IMR-90 (cell line): Measurements from ENCODE around the gene MEST. TPM values are rescaled to one million over a fixed set of nuclear protein-coding genes. Genes with fewer than 3 reads are reported as not detected.

Experiments
- ATAC-seq: fragments of 200-7000 bp; cut with Tn5 transposase; 2 replicates; pipeline ENCODE4 v1.9.1; 2020; ENCODE audit warnings: low read depth, mild to moderate bottlenecking, moderate library complexity
- BruUV-seq: library from RNA; stranded (reverse); fragments of 400-500 nt; replicated peaks from 2 replicates; lab custom pipeline; 2021; lab: Mats Ljungman, UMichigan
- CTCF ChIA-PET: fragments of 300-600 bp; formaldehyde crosslinking; extraction: SDS; loops from one replicate; lab custom pipeline; 2021; ENCODE audit warnings: antibody characterized with exemption; lab: Yijun Ruan, JAX
- POLR2A ChIA-PET: fragments of 300-600 bp; sonication (Branson Sonifier 250); formaldehyde crosslinking; loops from one replicate; lab custom pipeline; 2022; ENCODE audit warnings: antibody characterized with exemption; ENCODE audit not compliant: unreplicated experiment; lab: Charles Lee
- DNase-seq: peaks from one replicate; pipeline ENCODE4 v3.0.0; 2013
- H2AFZ ChIP-seq: replicated peaks from 2 replicates; pipeline ENCODE3; 2013; ENCODE audit warnings: low read length, mild to moderate bottlenecking; ENCODE audit not compliant: poor library complexity
- H2AK5ac ChIP-seq: 2 replicates; pipeline ENCODE4 v1.6.1; 2013; ENCODE audit warnings: low read depth, low read length, inconsistent platforms
- H2AK9ac ChIP-seq: replicated peaks from 2 replicates; pipeline ENCODE3; 2013; ENCODE audit warnings: mild to moderate bottlenecking, low read depth, low read length, moderate library complexity; ENCODE audit not compliant: poor library complexity
- H2BK120ac ChIP-seq: 2 replicates; pipeline ENCODE4 v1.6.1; 2013; ENCODE audit warnings: low read depth, low read length, inconsistent platforms
- H2BK15ac ChIP-seq: 3 replicates; pipeline ENCODE4 v1.6.1; 2013; ENCODE audit warnings: low read depth, low read length, inconsistent platforms
- H2BK20ac ChIP-seq: 2 replicates; pipeline ENCODE4 v1.6.1; 2013; ENCODE audit warnings: low read depth, mild to moderate bottlenecking, inconsistent platforms, low read length, moderate library complexity
- H2BK5ac ChIP-seq: 2 replicates; pipeline ENCODE4 v1.6.1; 2013; ENCODE audit warnings: mild to moderate bottlenecking, low read depth, low read length, inconsistent platforms; ENCODE audit not compliant: poor library complexity, severe bottlenecking
- H3K14ac ChIP-seq: replicated peaks from 2 replicates; pipeline ENCODE4 v1.6.1; 2013; ENCODE audit warnings: low read depth, low read length, inconsistent platforms
- H3K18ac ChIP-seq: 2 replicates; pipeline ENCODE4 v1.6.1; 2013; ENCODE audit warnings: low read depth, low read length, control low read depth
- H3K23ac ChIP-seq: 2 replicates; pipeline ENCODE4 v1.6.1; 2013; ENCODE audit warnings: low read depth, low read length, inconsistent platforms
- H3K27ac ChIP-seq: 2 replicates; pipeline ENCODE4 v1.5.1; 2013; ENCODE audit warnings: mild to moderate bottlenecking, control low read depth, low read length; ENCODE audit not compliant: insufficient read depth
- H3K27me3 ChIP-seq: 2 replicates; pipeline ENCODE4 v1.6.1; 2013; ENCODE audit warnings: low read length; ENCODE audit not compliant: control insufficient read depth, insufficient read depth
- H3K36me3 ChIP-seq: 2 replicates; pipeline ENCODE4 v1.6.1; 2013; ENCODE audit warnings: low read length, mixed read lengths; ENCODE audit not compliant: control insufficient read depth, insufficient read depth
- H3K4ac ChIP-seq: 2 replicates; pipeline ENCODE4 v1.6.1; 2013; ENCODE audit warnings: low read depth, low read length, inconsistent platforms
- H3K4me1 ChIP-seq: 2 replicates; pipeline ENCODE4 v1.6.1; 2013; ENCODE audit warnings: low read length, mixed read lengths; ENCODE audit not compliant: control insufficient read depth, insufficient read depth
- H3K4me2 ChIP-seq: 2 replicates; pipeline ENCODE4 v1.6.1; 2013; ENCODE audit warnings: low read depth, mild to moderate bottlenecking, control low read depth, low read length, moderate library complexity
- H3K4me3 ChIP-seq: 2 replicates; pipeline ENCODE4 v1.5.1; 2013; ENCODE audit warnings: low read depth, mild to moderate bottlenecking, control low read depth, low read length, moderate library complexity; ENCODE audit not compliant: insufficient read depth
- H3K56ac ChIP-seq: 2 replicates; pipeline ENCODE4 v1.6.1; 2013; ENCODE audit warnings: low read length, inconsistent platforms; ENCODE audit not compliant: insufficient read depth; ENCODE audit errors: extremely low read depth
- H3K79me1 ChIP-seq, 2 experiments: 2 replicates each; pipeline ENCODE4 v1.6.1; 2013; ENCODE audit warnings: low read length in 2 of 2, inconsistent platforms in 1 of 2, low read depth in 1 of 2
- H3K9ac ChIP-seq: 2 replicates; pipeline ENCODE4 v1.6.1; 2013; ENCODE audit warnings: low read depth, low read length, control low read depth
- H3K9me1 ChIP-seq: 2 replicates; pipeline ENCODE4 v1.6.1; 2013; ENCODE audit warnings: low read length, inconsistent platforms; ENCODE audit not compliant: insufficient read depth
- H3K9me3 ChIP-seq: 2 replicates; pipeline ENCODE4 v1.6.1; 2013; ENCODE audit warnings: low read length; ENCODE audit not compliant: control insufficient read depth, insufficient read depth
- H4K20me1 ChIP-seq: 2 replicates; pipeline ENCODE4 v1.6.1; 2013; ENCODE audit warnings: low read length, inconsistent platforms; ENCODE audit not compliant: insufficient read depth
- H4K5ac ChIP-seq: 2 replicates; pipeline ENCODE4 v1.6.1; 2013; ENCODE audit warnings: mild to moderate bottlenecking, low read depth, low read length, control low read depth
- H4K8ac ChIP-seq, 2 experiments: 2 replicates each; pipeline ENCODE4 v1.6.1; 2013; ENCODE audit warnings: low read depth in 2 of 2, low read length in 2 of 2, control low read depth in 1 of 2, inconsistent platforms in 1 of 2
- H4K91ac ChIP-seq: 2 replicates; pipeline ENCODE4 v1.6.1; 2013; ENCODE audit warnings: low read depth, low read length, inconsistent platforms; ENCODE audit not compliant: insufficient read depth
- CHD1 ChIP-seq: IDR thresholded peaks from 2 replicates; pipeline ENCODE4 v1.6.1; 2012; ENCODE audit warnings: low read depth, low read length, improper control_type of control experiment
- ELK1 ChIP-seq: fragments of 150-350 bp; IDR thresholded peaks from 2 replicates; pipeline ENCODE4 v1.6.1; 2016; ENCODE audit warnings: low read depth, mild to moderate bottlenecking, low read length, moderate library complexity, borderline replicate concordance
- RAD21 ChIP-seq: IDR thresholded peaks from 2 replicates; pipeline ENCODE4 v1.6.1; 2012; ENCODE audit warnings: low read length, improper control_type of control experiment
- RCOR1 ChIP-seq: IDR thresholded peaks from 2 replicates; pipeline ENCODE4 v1.6.1; 2012; ENCODE audit warnings: mild to moderate bottlenecking, low read length, improper control_type of control experiment; ENCODE audit not compliant: insufficient replicate concordance
- RFX5 ChIP-seq: IDR thresholded peaks from 2 replicates; pipeline ENCODE4 v1.8.0; 2012; ENCODE audit warnings: low read depth, mild to moderate bottlenecking, low read length, moderate library complexity
- SMC3 ChIP-seq: fragments of 150-350 bp; IDR thresholded peaks from 2 replicates; pipeline ENCODE4 v1.6.1; 2016; ENCODE audit warnings: low read depth, mild to moderate bottlenecking, antibody characterized with exemption, low read length, moderate library complexity
- WGBS, 2 experiments: methylation state at CpG; one replicate each; pipeline versions ENCODE4 v1.1.5 to v1.1.7; 2013; ENCODE audit warnings: missing lambda C conversion rate in 2 of 2; ENCODE audit not compliant: insufficient read length in 1 of 2; ENCODE audit errors: extremely low coverage in 2 of 2; 5-methylcytosine and 5-hydroxymethylcytosine counted together
- dilution Hi-C: fragments of 300-500 bp; cut with HindIII; formaldehyde crosslinking; loops from one replicate; pipeline ENCODE4 v1.14.3; 2018; ENCODE audit warnings: low sequenced_read_pairs; ENCODE audit not compliant: unreplicated experiment
- in situ Hi-C: fragments of 300-500 bp; cut with MboI; formaldehyde crosslinking; loops from 3 replicates; pipeline ENCODE4 v1.14.3; 2019; ENCODE audit warnings: low sequenced_read_pairs, inconsistent platforms, mixed read lengths
- intact Hi-C: fragments of 100-400 bp; cut with micrococcal nuclease; formaldehyde crosslinking; loops from 2 replicates; pipeline ENCODE4 v1.10.0; 2022
- polyA plus RNA-seq, 3 experiments: library from polyadenylated mRNA; depleted of rRNA; stranded (reverse); fragments of >200 nt; gene quantifications; 2 replicates each; pipeline ENCODE4 v1.2.3, GENCODE V29; 2012; ENCODE audit warnings: low replicate concordance in 1 of 3
- total RNA-seq: library from RNA; depleted of rRNA; stranded (reverse); fragments of >200 nt; gene quantifications from 2 replicates; pipeline ENCODE4 v1.2.3, GENCODE V29; 2012
- TF ChIP-seq, protein P1 (sequence below): conservative IDR thresholded peaks from 2 replicates; pipeline ENCODE4 v1.5.1; 2012; ENCODE audit warnings: mild to moderate bottlenecking, low read depth, low read length, improper control_type of control experiment

The MEST gene
- total and polyA plus RNA-seq, 2 of the 4 experiments (the other 2 are of a cell fraction): 219 to 317 TPM

DNA sequence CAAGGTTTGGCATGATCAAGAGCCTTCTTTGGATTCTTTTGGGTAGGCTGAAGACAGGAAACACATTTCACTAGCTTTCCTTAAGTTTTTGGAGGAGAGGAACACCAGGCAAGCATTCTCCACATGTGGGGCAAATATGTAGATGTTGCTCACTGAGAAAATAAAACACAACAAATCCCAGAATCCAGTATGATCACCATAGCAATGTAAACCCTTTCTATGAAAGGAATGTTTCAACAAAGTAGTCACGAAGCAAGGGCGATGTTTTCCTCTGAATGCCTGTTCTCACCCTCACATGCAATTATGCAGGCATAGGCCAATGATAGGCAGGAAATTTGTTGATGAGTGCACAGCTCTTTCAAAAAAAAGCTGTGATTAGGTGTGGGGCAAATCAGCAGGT is 30.6 kb upstream of the MEST start:
- H3K79me1 ChIP-seq: no peaks in the 10 kb centered on the region
- BruUV-seq: no TSS peak
- TF ChIP-seq, protein P1, sequence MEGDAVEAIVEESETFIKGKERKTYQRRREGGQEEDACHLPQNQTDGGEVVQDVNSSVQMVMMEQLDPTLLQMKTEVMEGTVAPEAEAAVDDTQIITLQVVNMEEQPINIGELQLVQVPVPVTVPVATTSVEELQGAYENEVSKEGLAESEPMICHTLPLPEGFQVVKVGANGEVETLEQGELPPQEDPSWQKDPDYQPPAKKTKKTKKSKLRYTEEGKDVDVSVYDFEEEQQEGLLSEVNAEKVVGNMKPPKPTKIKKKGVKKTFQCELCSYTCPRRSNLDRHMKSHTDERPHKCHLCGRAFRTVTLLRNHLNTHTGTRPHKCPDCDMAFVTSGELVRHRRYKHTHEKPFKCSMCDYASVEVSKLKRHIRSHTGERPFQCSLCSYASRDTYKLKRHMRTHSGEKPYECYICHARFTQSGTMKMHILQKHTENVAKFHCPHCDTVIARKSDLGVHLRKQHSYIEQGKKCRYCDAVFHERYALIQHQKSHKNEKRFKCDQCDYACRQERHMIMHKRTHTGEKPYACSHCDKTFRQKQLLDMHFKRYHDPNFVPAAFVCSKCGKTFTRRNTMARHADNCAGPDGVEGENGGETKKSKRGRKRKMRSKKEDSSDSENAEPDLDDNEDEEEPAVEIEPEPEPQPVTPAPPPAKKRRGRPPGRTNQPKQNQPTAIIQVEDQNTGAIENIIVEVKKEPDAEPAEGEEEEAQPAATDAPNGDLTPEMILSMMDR: no peak
- no peak for TF ChIP-seq RCOR1
- no peak for TF ChIP-seq ELK1
- no peak for TF ChIP-seq SMC3
- TF ChIP-seq RAD21: no peak
- TF ChIP-seq RFX5: no peak
- TF ChIP-seq CHD1: no peak
- in situ Hi-C loops: no loop called here
- no peak overlapping the region for H3K4me2 ChIP-seq
- CTCF ChIA-PET: no interaction called here
- H3K4me1 ChIP-seq: no peaks in the 10 kb centered on the region
- WGBS, 2 experiments: no CpG with 5 or more reads among the region's 2 CpGs
- H3K27ac ChIP-seq: no peak overlapping the region
- POLR2A ChIA-PET: no interaction called here
- H3K36me3 ChIP-seq: no peaks in the 10 kb centered on the region
- H2AK9ac ChIP-seq: no peak overlapping the region
- H2BK5ac ChIP-seq: peak overlapping the region; percentile 4
- no peak overlapping the region for H3K4me3 ChIP-seq
- H3K23ac ChIP-seq: no peak overlapping the region
- no peak overlapping the region for H2BK15ac ChIP-seq
- no peak overlapping the region for H4K5ac ChIP-seq
- no peak overlapping the region for H3K4ac ChIP-seq
- H2AFZ ChIP-seq: no peak overlapping the region
- dilution Hi-C loops: no loop called here
- H4K8ac ChIP-seq: no peak overlapping the region
- H3K9ac ChIP-seq: no peak overlapping the region
- H2BK20ac ChIP-seq: no peak overlapping the region
- H3K27me3 ChIP-seq: peaks cover 2% of the 10 kb centered on the region
- H2BK120ac ChIP-seq: no peak overlapping the region
- no peak overlapping the region; the same call in 1 of the 2 replicates for H3K56ac ChIP-seq
- no peak overlapping the region for H3K18ac ChIP-seq
- intact Hi-C loops: no loop called here
- H3K9me3 ChIP-seq: peaks cover 8% of the 10 kb centered on the region
- DNase-seq (no peak), ATAC-seq (peak; percentile 63)
- H3K14ac ChIP-seq: 0 out of 2 replicates have a peak overlapping the region, but pooled peaks have one; percentile 25
- H4K20me1 ChIP-seq: no peaks in the 10 kb centered on the region
- no peak overlapping the region for H2AK5ac ChIP-seq
- H4K91ac ChIP-seq: no peak overlapping the region
- H3K9me1 ChIP-seq: no peaks in the 10 kb centered on the region
